GM19372 (cell line): ENCODE results near the gene WDR11.

Experiments used
- ATAC-seq: cut with Tn5 transposase; IDR thresholded peaks from one replicate; pipeline ENCODE4 v1.9.1; 2021; ENCODE audit warnings: mild to moderate bottlenecking, low read depth, moderate library complexity; ENCODE audit not compliant: unreplicated experiment

WDR11 gene, protein sequence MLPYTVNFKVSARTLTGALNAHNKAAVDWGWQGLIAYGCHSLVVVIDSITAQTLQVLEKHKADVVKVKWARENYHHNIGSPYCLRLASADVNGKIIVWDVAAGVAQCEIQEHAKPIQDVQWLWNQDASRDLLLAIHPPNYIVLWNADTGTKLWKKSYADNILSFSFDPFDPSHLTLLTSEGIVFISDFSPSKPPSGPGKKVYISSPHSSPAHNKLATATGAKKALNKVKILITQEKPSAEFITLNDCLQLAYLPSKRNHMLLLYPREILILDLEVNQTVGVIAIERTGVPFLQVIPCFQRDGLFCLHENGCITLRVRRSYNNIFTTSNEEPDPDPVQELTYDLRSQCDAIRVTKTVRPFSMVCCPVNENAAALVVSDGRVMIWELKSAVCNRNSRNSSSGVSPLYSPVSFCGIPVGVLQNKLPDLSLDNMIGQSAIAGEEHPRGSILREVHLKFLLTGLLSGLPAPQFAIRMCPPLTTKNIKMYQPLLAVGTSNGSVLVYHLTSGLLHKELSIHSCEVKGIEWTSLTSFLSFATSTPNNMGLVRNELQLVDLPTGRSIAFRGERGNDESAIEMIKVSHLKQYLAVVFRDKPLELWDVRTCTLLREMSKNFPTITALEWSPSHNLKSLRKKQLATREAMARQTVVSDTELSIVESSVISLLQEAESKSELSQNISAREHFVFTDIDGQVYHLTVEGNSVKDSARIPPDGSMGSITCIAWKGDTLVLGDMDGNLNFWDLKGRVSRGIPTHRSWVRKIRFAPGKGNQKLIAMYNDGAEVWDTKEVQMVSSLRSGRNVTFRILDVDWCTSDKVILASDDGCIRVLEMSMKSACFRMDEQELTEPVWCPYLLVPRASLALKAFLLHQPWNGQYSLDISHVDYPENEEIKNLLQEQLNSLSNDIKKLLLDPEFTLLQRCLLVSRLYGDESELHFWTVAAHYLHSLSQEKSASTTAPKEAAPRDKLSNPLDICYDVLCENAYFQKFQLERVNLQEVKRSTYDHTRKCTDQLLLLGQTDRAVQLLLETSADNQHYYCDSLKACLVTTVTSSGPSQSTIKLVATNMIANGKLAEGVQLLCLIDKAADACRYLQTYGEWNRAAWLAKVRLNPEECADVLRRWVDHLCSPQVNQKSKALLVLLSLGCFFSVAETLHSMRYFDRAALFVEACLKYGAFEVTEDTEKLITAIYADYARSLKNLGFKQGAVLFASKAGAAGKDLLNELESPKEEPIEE

GRCh38 chr10:120850911-120851865 lies at the start of gene WDR11:
WDR11 (plus strand) TSS chr10:120851362; CDS start chr10:120851421, 59 bp downstream.
- peak; percentile 97 for ATAC-seq

DNA sequence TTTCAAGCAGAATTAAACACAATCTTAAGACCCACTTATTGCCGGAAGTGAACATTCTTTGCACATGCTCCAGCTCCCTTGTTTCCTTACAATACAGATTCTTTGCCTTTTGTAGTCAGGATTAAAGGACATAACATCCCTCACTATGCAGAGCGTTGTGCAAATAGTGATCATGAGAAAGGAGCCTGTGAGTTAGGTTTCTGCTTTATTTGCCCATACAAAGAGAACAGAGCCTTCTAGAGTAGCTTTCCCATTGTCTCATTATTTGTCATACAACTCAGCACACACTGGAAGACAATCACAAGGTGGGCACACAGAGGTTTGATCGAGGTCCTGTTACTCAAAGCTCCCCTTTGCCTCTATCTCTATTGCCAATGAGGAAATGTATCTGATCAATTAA lies 48.2 kb upstream of the WDR11 start:
- no peak for ATAC-seq

GRCh38 chr10:120803972-120804371 lies 47.2 kb upstream of the WDR11 start:
- ATAC-seq = no peak

- no peak for ATAC-seq
Measured at GRCh38 chr10:120805014-120805812, 45.9 kb upstream of the WDR11 start.

DNA sequence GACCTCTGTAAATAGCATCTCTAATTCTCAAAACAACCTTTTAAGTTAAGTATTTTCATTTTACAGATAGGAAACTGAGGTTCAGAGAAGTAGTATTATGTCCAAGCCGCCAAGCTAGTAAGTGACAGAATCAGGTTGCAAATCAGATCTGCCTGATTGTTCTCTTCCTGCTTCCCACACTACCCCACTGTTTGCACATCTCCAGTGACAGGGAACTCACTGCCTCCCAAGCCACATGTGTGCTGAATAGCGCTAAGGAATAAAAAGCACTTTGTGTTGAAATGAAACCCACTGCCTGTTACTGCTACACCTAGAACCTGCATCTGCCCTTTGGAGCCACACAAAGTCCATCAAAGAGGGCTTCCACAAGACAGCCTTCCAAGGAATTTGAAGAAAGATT lies 45.1 kb upstream of the WDR11 start:
- no peak for ATAC-seq

GRCh38 chr10:120810298-120810697 lies 40.9 kb upstream of the WDR11 start:
- ATAC-seq = no peak

DNA sequence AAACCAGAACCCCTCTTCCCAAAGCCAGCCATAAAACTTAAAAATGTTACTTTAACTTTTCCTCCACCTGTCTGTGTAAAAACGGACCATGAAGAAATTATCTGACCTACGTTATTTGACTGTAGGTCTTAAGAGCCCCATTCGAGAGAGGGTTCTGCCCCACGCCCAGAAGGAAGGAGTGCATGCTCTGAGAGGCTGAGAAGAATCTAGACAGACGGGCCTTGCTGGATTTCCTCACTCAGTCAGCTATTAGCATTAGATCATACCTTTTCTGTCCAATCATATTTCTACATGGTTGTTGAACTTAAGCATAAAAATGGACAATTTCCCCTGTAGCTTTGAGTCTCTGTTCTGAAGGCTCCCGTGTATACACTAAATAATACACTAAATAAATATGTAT lies 38.1 kb upstream of the WDR11 start:
- ATAC-seq = no peak

GRCh38 chr10:120818301-120818700 lies 32.9 kb upstream of the WDR11 start:
- no peak for ATAC-seq

GRCh38 chr10:120819366-120819765 lies 31.8 kb upstream of the WDR11 start:
- ATAC-seq = no peak

GRCh38 chr10:120823266-120823665 lies 27.9 kb upstream of the WDR11 start:
- ATAC-seq = no peak

- ATAC-seq = no peak
Measured at GRCh38 chr10:120824881-120825309, 26.3 kb upstream of the WDR11 start.

DNA sequence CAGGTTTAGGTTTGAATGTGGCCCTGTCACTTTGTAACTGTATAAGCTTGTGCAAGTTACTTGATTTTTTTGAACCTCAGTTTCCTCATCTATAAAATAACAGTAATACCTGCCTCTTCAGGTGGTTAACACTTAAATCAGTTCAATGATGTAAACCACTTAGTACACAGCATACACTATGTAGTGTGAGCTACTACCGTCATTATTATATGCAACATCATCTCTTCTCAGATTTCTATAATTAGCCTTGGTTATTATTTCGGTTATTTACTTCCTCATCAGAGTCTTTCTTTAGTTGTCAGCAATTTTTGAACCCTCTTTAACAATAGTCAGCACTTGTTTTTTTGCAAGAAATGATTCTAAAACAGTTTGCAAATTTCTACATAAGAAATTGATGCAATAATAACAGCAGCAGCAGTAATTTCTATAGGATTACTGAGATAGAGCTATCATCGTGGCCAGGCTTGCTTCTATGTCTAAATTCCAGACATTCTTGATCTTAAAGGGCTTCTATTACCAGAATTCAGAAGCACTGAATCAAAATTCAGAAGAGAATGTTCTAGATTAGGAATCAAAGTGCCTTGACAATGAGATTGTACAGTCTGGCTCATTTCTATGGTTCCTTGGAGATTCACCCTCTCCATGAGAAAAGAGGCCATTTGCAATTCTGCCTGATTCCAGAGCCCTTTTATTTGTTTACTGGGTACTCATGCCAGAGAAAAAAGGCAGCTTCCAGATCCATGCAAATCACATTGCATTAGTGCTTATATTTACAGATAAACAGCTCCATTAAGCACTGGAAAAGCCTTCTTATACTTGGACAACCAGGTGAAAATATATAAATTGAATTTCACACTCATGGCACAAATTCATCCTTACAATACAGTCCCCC lies 25.0 kb upstream of the WDR11 start:
- ATAC-seq = no peak

DNA sequence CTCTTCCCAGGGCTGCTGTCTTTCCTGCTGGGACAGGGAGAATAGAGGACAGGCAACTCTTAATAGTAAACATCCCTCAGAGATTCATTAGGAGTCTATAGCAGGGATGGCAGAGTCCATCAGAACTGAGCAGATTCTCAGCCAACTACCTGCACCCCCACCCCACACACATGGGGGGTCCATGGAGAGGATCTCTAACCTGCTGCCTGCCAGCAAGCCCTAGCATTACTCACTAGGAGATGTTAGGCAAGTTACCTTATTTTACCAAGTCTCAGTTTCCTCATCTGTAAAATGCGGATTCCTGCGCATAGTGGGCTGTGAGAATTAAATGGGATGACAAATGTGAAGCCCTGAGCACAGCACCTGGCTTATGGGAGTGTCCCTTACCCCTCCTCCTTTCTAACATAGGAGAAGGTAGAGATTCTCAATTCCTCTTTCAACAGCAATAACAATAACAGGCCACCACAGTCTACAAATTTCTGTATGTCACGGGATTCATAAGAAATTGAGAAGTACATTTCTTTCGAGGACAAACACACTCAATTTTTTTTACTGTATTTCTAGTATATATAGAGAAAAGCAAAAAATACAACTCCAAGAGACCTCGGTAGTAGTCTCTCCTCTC lies 23.8 kb upstream of the WDR11 start:
- ATAC-seq = no peak

DNA sequence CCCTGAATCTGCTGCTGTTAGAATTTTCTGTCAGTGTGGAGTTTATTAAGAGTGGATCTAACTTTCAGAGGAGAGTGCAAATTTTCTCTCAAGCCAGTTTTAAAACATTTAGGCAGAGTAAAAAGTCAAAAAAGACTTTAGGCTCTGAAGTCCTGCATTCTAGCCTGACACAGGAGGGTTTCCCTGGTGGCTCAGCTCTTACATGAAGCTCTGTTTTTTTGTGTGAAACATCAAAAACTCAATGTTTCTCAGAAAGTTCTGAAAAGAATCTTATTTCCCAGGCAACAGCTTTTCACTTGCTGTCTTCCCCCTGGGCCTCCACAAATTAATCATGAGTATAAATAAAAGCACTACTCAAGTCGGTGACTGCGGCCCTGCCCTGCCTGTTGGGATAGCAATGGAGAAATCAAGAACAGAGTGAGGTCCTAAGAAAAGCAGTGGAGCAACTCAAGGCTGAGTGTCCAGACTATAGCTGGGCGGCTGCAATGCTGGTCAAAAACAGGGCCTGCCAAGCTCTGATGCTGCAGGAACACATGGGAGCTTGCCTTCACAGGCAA lies 22.3 kb upstream of the WDR11 start:
- no peak for ATAC-seq

GRCh38 chr10:120832106-120832505 lies 19.1 kb upstream of the WDR11 start:
- no peak for ATAC-seq

GRCh38 chr10:120833222-120833928 lies 17.8 kb upstream of the WDR11 start:
- ATAC-seq = no peak

GRCh38 chr10:120835603-120836002 lies 15.6 kb upstream of the WDR11 start:
- no peak for ATAC-seq
